Natural killer cell (primary cell): ENCODE measurements around the gene TMC4. TPM values are rescaled to one million over a fixed set of nuclear protein-coding genes. Genes with fewer than 3 reads are reported as not detected.
"Not testable (repeated sequence)": the region's sequence is repeated elsewhere in the genome, so short reads cannot be mapped to it uniquely, and the experiment has no call there.

Experiments
- ATAC-seq, 3 donors: fragments of 150-1000 bp in 2 of 3; fragments of 200-7000 bp in 1 of 3; cut with Tn5 transposase; 1 replicate in 1 of 3; 2 replicates in 2 of 3; pipeline ENCODE4 v1.10.0; 2021; ENCODE audit warnings: mild to moderate bottlenecking in 2 of 3, moderate library complexity in 2 of 3
- DNase-seq, 2 donors: peaks; one replicate each; pipeline versions ENCODE4 v3.0.0 to v3.0.0-alpha.2; 2013 to 2021; ENCODE audit warnings: mixed read lengths in 1 of 2
- H3K27ac ChIP-seq: one replicate; pipeline ENCODE4 v1.5.1; 2013; ENCODE audit warnings: mild to moderate bottlenecking, low read length
- H3K27me3 ChIP-seq: one replicate; pipeline ENCODE4 v1.6.1; 2013; ENCODE audit warnings: low read length; ENCODE audit not compliant: control insufficient read depth, insufficient read depth
- H3K36me3 ChIP-seq: one replicate; pipeline ENCODE4 v1.6.1; 2013; ENCODE audit warnings: low read length; ENCODE audit not compliant: control insufficient read depth, insufficient read depth
- H3K4me1 ChIP-seq: one replicate; pipeline ENCODE4 v1.6.1; 2013; ENCODE audit warnings: low read length; ENCODE audit not compliant: control insufficient read depth, insufficient read depth
- H3K4me3 ChIP-seq: one replicate; pipeline ENCODE4 v1.5.1; 2013; ENCODE audit warnings: low read length
- H3K9me3 ChIP-seq: one replicate; pipeline ENCODE4 v1.6.1; 2013; ENCODE audit warnings: low read length; ENCODE audit not compliant: control insufficient read depth, insufficient read depth
- H3K27ac Mint-ChIP-seq, 2 donors: one replicate each; pipeline ENCODE4 v1.8.0; 2022; ENCODE audit warnings: mild to moderate bottlenecking in 2 of 2, mixed read lengths in 2 of 2, moderate library complexity in 1 of 2
- H3K27me3 Mint-ChIP-seq, 2 donors: one replicate each; pipeline ENCODE4 v1.8.0; 2022; ENCODE audit warnings: low read depth in 2 of 2, mixed read lengths in 2 of 2
- H3K36me3 Mint-ChIP-seq: one replicate; pipeline ENCODE4 v1.8.0; 2022; ENCODE audit warnings: mixed read lengths
- H3K4me1 Mint-ChIP-seq, 2 donors: one replicate each; pipeline ENCODE4 v1.8.0; 2022; ENCODE audit warnings: mixed read lengths in 2 of 2
- H3K4me3 Mint-ChIP-seq: one replicate; pipeline ENCODE4 v1.8.0; 2022; ENCODE audit warnings: mild to moderate bottlenecking, moderate library complexity, mixed read lengths
- H3K9me3 Mint-ChIP-seq, 2 donors: one replicate each; pipeline ENCODE4 v1.8.0; 2022; ENCODE audit warnings: mixed read lengths in 2 of 2
- WGBS: methylation state at CpG from one replicate; pipeline ENCODE4 v1.1.7; 2013; ENCODE audit warnings: missing lambda C conversion rate; ENCODE audit not compliant: insufficient coverage; 5-methylcytosine and 5-hydroxymethylcytosine counted together
- intact Hi-C: fragments of 100-400 bp; cut with micrococcal nuclease; formaldehyde crosslinking; loops from one replicate; pipeline ENCODE4 v1.14.2; 2022
- total RNA-seq, 4 donors: library from RNA; stranded (reverse); fragments of 120-200 nt in 1 of 4; gene quantifications; one replicate each; pipeline versions ENCODE4 v1.2.3 to v1.2.4, GENCODE V29; 2013 to 2022
- TF ChIP-seq, protein P1 (sequence below): fragments of 200-600 bp; IDR thresholded peaks from one replicate; pipeline ENCODE4 v1.8.0; 2022; ENCODE audit warnings: antibody characterized with exemption

TMC4 gene
- total RNA-seq, 3 donors from 2014 or later (not counting 1 experiment from before 2014, with no cell fraction given): 7.2 to 8.2 (median 7.5) TPM

DNA sequence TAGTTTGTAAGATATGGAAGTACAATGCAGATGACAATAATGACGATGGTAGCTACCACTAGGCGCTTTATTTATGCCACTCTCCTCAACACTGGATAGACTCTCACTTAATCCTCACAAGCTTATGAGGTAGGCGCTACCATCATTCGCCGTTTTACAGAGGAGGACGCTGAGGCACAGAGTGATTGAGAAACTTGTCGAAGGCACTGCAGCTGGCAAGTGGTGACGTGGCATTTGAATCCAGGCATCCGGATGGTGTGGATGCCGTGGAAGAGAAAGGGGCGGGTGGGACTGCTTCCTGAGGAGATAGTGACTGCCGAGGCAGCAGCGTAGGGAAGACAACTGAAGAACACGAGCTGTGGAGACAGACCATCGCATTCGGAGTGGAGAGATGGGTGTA, 26.4 kb upstream of the TMC4 start:
- no peak for ATAC-seq
- Histone ChIP-seq H3K27ac (no peak overlapping the region), H3K4me1 (peaks cover 37% of the 10 kb centered on the region), H3K36me3 (peaks cover 27% of the 10 kb centered on the region), H3K27me3 (no peaks in the 10 kb centered on the region), H3K9me3 (no peaks in the 10 kb centered on the region), H3K4me3 (no peak overlapping the region)
- H3K27ac Mint-ChIP-seq: peak overlapping the region; percentile 59 to 100
- intact Hi-C loops: loop anchor here (10.0 kb wide), 1 partner anchor 1455 kb away; the partner anchor contains the start of gene U2AF2
- peak overlapping the region; percentile 100 for H3K4me3 Mint-ChIP-seq
- no peaks in the 10 kb centered on the region for H3K36me3 Mint-ChIP-seq
- DNase-seq: no peak
- TF ChIP-seq, protein P1, sequence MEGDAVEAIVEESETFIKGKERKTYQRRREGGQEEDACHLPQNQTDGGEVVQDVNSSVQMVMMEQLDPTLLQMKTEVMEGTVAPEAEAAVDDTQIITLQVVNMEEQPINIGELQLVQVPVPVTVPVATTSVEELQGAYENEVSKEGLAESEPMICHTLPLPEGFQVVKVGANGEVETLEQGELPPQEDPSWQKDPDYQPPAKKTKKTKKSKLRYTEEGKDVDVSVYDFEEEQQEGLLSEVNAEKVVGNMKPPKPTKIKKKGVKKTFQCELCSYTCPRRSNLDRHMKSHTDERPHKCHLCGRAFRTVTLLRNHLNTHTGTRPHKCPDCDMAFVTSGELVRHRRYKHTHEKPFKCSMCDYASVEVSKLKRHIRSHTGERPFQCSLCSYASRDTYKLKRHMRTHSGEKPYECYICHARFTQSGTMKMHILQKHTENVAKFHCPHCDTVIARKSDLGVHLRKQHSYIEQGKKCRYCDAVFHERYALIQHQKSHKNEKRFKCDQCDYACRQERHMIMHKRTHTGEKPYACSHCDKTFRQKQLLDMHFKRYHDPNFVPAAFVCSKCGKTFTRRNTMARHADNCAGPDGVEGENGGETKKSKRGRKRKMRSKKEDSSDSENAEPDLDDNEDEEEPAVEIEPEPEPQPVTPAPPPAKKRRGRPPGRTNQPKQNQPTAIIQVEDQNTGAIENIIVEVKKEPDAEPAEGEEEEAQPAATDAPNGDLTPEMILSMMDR: no peak
- peaks cover 34 to 35% of the 10 kb centered on the region in 2 donors for H3K4me1 Mint-ChIP-seq
- H3K27me3 Mint-ChIP-seq: no peaks in the 10 kb centered on the region
- WGBS: 98% methylated on average over 13 of the region's 16 CpGs
- H3K9me3 Mint-ChIP-seq: no peaks in the 10 kb centered on the region

GRCh38 chr19:54197121-54197520, 24.2 kb upstream of the TMC4 start:
- DNase-seq: no peak
- Mint-ChIP-seq H3K9me3 (no peaks in the 10 kb centered on the region), H3K4me1 (peaks cover 23 to 33% of the 10 kb centered on the region in 2 donors), H3K36me3 (no peaks in the 10 kb centered on the region), H3K4me3 (no peak overlapping the region), H3K27me3 (no peaks in the 10 kb centered on the region), H3K27ac (no peak overlapping the region)
- Histone ChIP-seq H3K27ac (no peak overlapping the region), H3K36me3 (peaks cover 15% of the 10 kb centered on the region), H3K9me3 (no peaks in the 10 kb centered on the region), H3K4me1 (peaks cover 23% of the 10 kb centered on the region), H3K27me3 (no peaks in the 10 kb centered on the region), H3K4me3 (no peak overlapping the region)
- intact Hi-C loops: loop anchor here (10.0 kb wide), 1 partner anchor 1458 kb away; the partner anchor contains the start of gene U2AF2
- 90% methylated on average over 3 of the region's 3 CpGs for WGBS
- TF ChIP-seq, protein P1: no peak
- no peak for ATAC-seq

GRCh38 chr19:54196536-54196935, 23.6 kb upstream of the TMC4 start:
- H3K9me3 Mint-ChIP-seq: no peaks in the 10 kb centered on the region
- Histone ChIP-seq H3K4me3 (no peak overlapping the region), H3K36me3 (peaks cover 9% of the 10 kb centered on the region), H3K27ac (no peak overlapping the region), H3K4me1 (peaks cover 23% of the 10 kb centered on the region), H3K9me3 (no peaks in the 10 kb centered on the region), H3K27me3 (no peaks in the 10 kb centered on the region)
- intact Hi-C loops: loop anchor here (10.0 kb wide), 1 partner anchor 1458 kb away; the partner anchor contains the start of gene U2AF2
- no peak overlapping the region for H3K27ac Mint-ChIP-seq
- no peak overlapping the region for H3K4me3 Mint-ChIP-seq
- 92% methylated on average over 7 of the region's 7 CpGs for WGBS
- H3K4me1 Mint-ChIP-seq: peaks cover 23 to 33% of the 10 kb centered on the region in 2 donors
- DNase-seq (no peak), ATAC-seq (no peak)
- TF ChIP-seq, protein P1: no peak
- H3K36me3 Mint-ChIP-seq: no peaks in the 10 kb centered on the region
- H3K27me3 Mint-ChIP-seq: no peaks in the 10 kb centered on the region

DNA sequence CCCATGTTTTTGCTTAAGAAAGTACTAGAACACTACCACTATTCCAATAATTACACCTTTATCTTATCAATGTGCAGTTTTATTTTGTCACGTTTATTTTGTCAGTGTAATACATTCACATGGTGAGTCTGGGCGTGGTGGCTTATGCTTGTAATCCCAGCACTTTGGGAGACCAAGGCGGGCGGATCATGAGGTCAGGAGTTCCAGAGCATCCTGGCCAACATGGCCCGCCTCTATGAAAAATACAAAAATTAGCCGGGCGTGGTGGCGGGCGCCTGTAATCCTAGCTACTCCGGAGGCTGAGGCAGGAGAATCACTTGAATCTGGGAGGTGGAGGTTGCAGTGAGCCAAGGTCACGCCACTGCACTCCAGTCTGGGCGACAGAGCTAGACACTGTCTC, 21.5 kb upstream of the TMC4 start:
- not testable (repeated sequence) for H3K36me3 ChIP-seq, H3K9me3 ChIP-seq, H3K27me3 ChIP-seq, H3K27ac Mint-ChIP-seq, H3K27ac ChIP-seq, H3K9me3 Mint-ChIP-seq, H3K4me3 Mint-ChIP-seq, H3K27me3 Mint-ChIP-seq, H3K36me3 Mint-ChIP-seq, DNase-seq, H3K4me3 ChIP-seq, ATAC-seq
- intact Hi-C loops: loop anchor here (10.0 kb wide), 1 partner anchor 1460 kb away; the partner anchor contains the start of gene U2AF2
- peaks cover 19 to 30% of the 10 kb centered on the region in 2 donors for H3K4me1 Mint-ChIP-seq
- H3K4me1 ChIP-seq: peaks cover 12% of the 10 kb centered on the region
- 93% methylated on average over 12 of the region's 12 CpGs for WGBS
